Measurements from ENCODE around the gene AWAT2. TPM values are rescaled to one million over a fixed set of nuclear protein-coding genes. Genes with fewer than 3 reads are reported as not detected.

Gene AWAT2
- polyA plus RNA-seq, 3 donors, result not detected

DNA sequence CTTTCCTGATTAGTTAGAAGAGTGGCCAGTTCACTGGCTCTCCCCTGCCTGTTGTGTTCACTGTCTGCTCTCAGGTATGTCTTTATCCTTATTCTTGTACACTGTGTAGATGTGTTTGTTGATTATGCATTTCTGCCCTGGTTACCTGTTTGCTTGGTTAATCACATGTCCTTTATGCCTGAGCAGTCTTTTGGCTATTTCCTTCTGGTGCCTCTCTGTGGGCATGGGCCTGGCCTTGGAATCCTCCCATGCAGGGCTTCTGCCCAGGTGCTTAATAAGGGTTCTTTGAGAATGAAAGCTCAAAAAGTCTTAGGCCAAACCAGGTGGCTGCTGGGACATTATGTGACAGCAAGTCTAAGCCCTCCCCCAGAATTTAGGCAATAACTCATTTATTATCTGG lies 39.0 kb upstream of the AWAT2 start:
- no peak overlapping the region for H3K4me3 Mint-ChIP-seq
- H3K4me1 Mint-ChIP-seq, result no peaks in the 10 kb centered on the region
- no peaks in the 10 kb centered on the region for H4K20me1 ChIP-seq (ENCODE audit: insufficient read depth, low read length)
- no peak for DNase-seq
- H3K4me1 ChIP-seq (ENCODE audit: control insufficient read depth in 1 of 2, insufficient read depth in 2 of 2, low read length in 2 of 2), result no peaks in the 10 kb centered on the region
- TF ChIP-seq, protein P1, sequence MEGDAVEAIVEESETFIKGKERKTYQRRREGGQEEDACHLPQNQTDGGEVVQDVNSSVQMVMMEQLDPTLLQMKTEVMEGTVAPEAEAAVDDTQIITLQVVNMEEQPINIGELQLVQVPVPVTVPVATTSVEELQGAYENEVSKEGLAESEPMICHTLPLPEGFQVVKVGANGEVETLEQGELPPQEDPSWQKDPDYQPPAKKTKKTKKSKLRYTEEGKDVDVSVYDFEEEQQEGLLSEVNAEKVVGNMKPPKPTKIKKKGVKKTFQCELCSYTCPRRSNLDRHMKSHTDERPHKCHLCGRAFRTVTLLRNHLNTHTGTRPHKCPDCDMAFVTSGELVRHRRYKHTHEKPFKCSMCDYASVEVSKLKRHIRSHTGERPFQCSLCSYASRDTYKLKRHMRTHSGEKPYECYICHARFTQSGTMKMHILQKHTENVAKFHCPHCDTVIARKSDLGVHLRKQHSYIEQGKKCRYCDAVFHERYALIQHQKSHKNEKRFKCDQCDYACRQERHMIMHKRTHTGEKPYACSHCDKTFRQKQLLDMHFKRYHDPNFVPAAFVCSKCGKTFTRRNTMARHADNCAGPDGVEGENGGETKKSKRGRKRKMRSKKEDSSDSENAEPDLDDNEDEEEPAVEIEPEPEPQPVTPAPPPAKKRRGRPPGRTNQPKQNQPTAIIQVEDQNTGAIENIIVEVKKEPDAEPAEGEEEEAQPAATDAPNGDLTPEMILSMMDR (IDR thresholded peaks at IDR 0.05), result no peak
- no peaks in the 10 kb centered on the region for H3K36me3 Mint-ChIP-seq
- no peaks in the 10 kb centered on the region for H3K79me2 ChIP-seq (ENCODE audit: insufficient read depth, low read length)
- no peak overlapping the region for H3K27ac ChIP-seq (ENCODE audit: low read depth in 1 of 2, low read length in 2 of 2)
- H3K9me3 Mint-ChIP-seq, result no peaks in the 10 kb centered on the region
- H3K4me3 ChIP-seq (replicated peaks in 1 of 3; ENCODE audit: low read depth in 2 of 3, low read length in 3 of 3), result no peak overlapping the region
- no peak overlapping the region for H3K27ac Mint-ChIP-seq
- intact Hi-C loops (cut with micrococcal nuclease), result no loop called here
- no peaks in the 10 kb centered on the region for H3K9me3 ChIP-seq (replicated peaks in 1 of 2; ENCODE audit: control insufficient read depth in 1 of 2, insufficient read depth in 1 of 2, low read length in 2 of 2)
- no peak overlapping the region for H2AFZ ChIP-seq (ENCODE audit: insufficient read depth, low read depth, low read length, poor library complexity, severe bottlenecking)
- H3K27me3 ChIP-seq (ENCODE audit: control insufficient read depth in 2 of 2, insufficient read depth in 2 of 2, low read length in 2 of 2), result no peaks in the 10 kb centered on the region
- H3K4me2 ChIP-seq (replicated peaks; ENCODE audit: extremely low read depth, low read length, poor library complexity, severe bottlenecking), result no peak overlapping the region
- no peaks in the 10 kb centered on the region for H3K36me3 ChIP-seq (replicated peaks in 1 of 2; ENCODE audit: control insufficient read depth in 1 of 2, insufficient read depth in 2 of 2, low read length in 2 of 2)
- H3K27me3 Mint-ChIP-seq (ENCODE audit: low read depth in 3 of 3), result peaks cover 3 to 5% (median 3%) of the 10 kb centered on the region in 3 donors
- no peak overlapping the region for H3K9ac ChIP-seq (ENCODE audit: insufficient read depth, low read length, poor library complexity, severe bottlenecking)

DNA sequence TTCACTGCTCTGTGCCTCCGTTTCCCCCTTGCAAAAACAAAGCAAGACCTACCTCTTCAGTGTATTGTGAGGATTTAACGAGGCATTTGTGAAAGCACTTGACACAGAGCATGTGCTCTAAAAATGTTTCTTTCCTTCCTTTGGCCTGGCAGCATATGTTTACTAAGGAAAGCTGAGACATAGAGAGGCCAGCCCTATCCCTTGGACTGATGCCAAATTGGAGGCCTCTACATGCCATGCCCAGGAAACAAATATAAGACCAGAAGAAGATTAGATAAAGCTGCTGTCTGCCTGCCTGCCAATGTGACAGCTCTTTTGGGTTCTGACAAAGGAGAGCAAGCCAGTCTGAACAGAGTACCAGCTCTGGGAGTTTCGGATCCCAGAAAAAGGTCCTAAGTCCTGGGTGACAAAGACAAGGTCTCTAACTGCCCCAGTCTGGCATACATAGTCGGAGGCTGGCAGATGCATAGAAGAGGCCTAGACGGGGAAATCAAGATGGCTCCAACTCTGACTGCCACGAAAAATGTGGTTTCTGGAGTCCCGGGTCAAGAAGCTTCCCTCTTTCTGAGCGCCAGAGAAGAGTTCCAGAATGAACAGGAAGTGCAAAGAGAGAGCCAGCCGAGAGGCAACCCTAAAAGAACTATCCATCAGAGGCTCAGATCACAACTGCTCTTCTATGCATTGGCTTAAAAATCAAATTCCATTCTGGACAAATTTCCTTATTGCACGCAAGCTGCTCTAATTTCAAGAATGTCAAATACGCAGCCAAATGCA lies 38.3 kb upstream of the AWAT2 start:
- no peaks in the 10 kb centered on the region for H3K36me3 ChIP-seq (replicated peaks in 1 of 2; ENCODE audit: control insufficient read depth in 1 of 2, insufficient read depth in 2 of 2, low read length in 2 of 2)
- H3K9me3 ChIP-seq (replicated peaks in 1 of 2; ENCODE audit: control insufficient read depth in 1 of 2, insufficient read depth in 1 of 2, low read length in 2 of 2), result no peaks in the 10 kb centered on the region
- H3K27ac ChIP-seq (ENCODE audit: low read depth in 1 of 2, low read length in 2 of 2), result no peak overlapping the region
- no peak overlapping the region for H3K4me3 ChIP-seq (replicated peaks in 1 of 3; ENCODE audit: low read depth in 2 of 3, low read length in 3 of 3)
- H4K20me1 ChIP-seq (ENCODE audit: insufficient read depth, low read length), result no peaks in the 10 kb centered on the region
- H3K4me3 Mint-ChIP-seq, result no peak overlapping the region
- intact Hi-C loops (cut with micrococcal nuclease), result no loop called here
- no peaks in the 10 kb centered on the region for H3K4me1 ChIP-seq (ENCODE audit: control insufficient read depth in 1 of 2, insufficient read depth in 2 of 2, low read length in 2 of 2)
- no peaks in the 10 kb centered on the region for H3K27me3 ChIP-seq (ENCODE audit: control insufficient read depth in 2 of 2, insufficient read depth in 2 of 2, low read length in 2 of 2)
- no peak overlapping the region for H3K4me2 ChIP-seq (replicated peaks; ENCODE audit: extremely low read depth, low read length, poor library complexity, severe bottlenecking)
- no peaks in the 10 kb centered on the region for H3K9me3 Mint-ChIP-seq
- H3K9ac ChIP-seq (ENCODE audit: insufficient read depth, low read length, poor library complexity, severe bottlenecking), result no peak overlapping the region
- 90% methylated on average over 2 of the region's 11 CpGs for WGBS (ENCODE audit: insufficient coverage)
- TF ChIP-seq, protein P1 (IDR thresholded peaks at IDR 0.05), result no peak
- no peaks in the 10 kb centered on the region for H3K79me2 ChIP-seq (ENCODE audit: insufficient read depth, low read length)
- no peak overlapping the region for H2AFZ ChIP-seq (ENCODE audit: insufficient read depth, low read depth, low read length, poor library complexity, severe bottlenecking)
- H3K27me3 Mint-ChIP-seq (ENCODE audit: low read depth in 3 of 3), result peaks cover 3 to 5% (median 3%) of the 10 kb centered on the region in 3 donors
- no peak overlapping the region for H3K27ac Mint-ChIP-seq
- no peaks in the 10 kb centered on the region for H3K4me1 Mint-ChIP-seq
- H3K36me3 Mint-ChIP-seq, result no peaks in the 10 kb centered on the region
- no peak for DNase-seq
